Testis (tissue), 2 donors: Measurements from ENCODE around the gene SLC51A.

Experiments used
- POLR2A ChIP-seq: fragments of 450-650 bp; IDR thresholded peaks from one replicate; pipeline ENCODE4 v1.6.1; 2017; ENCODE audit warnings: antibody characterized with exemption, mild to moderate bottlenecking, moderate library complexity
- TF ChIP-seq, protein P1 (sequence below), 3 experiments: fragments of 450-650 bp in 2 of 3; fragments of 200-600 bp in 1 of 3; sonication (generic) in 1 of 3; IDR thresholded peaks; one replicate each; pipeline ENCODE4 v1.5.1; 2016 to 2019; ENCODE audit warnings: antibody characterized with exemption in 3 of 3, mild to moderate bottlenecking in 2 of 3, moderate library complexity in 1 of 3

DNA sequence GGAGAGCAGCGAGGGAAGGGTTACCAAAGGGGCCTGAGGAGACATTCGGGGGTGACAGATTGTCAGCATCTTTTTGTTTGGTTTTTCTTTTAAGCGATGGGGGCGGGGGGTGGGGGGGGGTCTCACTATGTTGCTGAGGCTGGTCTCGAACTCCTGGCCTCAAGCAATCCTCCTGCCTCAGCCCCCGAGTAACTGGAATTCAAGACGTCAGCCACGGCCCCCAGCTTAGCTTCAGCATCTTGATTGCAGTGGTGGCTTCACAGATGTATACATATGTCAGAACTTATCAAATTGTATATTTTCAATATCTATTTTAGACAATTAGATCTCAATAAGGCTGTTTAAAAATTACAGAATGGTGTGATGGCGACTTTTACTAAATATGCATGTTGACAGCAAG is 36.0 kb upstream of the SLC51A start:
- TF ChIP-seq, protein P1, sequence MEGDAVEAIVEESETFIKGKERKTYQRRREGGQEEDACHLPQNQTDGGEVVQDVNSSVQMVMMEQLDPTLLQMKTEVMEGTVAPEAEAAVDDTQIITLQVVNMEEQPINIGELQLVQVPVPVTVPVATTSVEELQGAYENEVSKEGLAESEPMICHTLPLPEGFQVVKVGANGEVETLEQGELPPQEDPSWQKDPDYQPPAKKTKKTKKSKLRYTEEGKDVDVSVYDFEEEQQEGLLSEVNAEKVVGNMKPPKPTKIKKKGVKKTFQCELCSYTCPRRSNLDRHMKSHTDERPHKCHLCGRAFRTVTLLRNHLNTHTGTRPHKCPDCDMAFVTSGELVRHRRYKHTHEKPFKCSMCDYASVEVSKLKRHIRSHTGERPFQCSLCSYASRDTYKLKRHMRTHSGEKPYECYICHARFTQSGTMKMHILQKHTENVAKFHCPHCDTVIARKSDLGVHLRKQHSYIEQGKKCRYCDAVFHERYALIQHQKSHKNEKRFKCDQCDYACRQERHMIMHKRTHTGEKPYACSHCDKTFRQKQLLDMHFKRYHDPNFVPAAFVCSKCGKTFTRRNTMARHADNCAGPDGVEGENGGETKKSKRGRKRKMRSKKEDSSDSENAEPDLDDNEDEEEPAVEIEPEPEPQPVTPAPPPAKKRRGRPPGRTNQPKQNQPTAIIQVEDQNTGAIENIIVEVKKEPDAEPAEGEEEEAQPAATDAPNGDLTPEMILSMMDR (IDR thresholded peaks at IDR 0.05), result no peak
- TF ChIP-seq POLR2A, result no peak
